Activated CD4-positive, alpha-beta T cell treated with anti-CD3 and anti-CD28 coated beads, Interleukin-2, amount 50 U/mL, for 16 hours (primary cell): ENCODE data around the gene CEACAM20.
"Not testable (repeated sequence)": the region's sequence is repeated elsewhere in the genome, so short reads cannot be mapped to it uniquely, and the experiment has no call there.

ENCODE experiments used
- DNase-seq: peaks from one replicate; pipeline ENCODE4 v3.0.0-alpha.2; 2020

CEACAM20 gene

DNA sequence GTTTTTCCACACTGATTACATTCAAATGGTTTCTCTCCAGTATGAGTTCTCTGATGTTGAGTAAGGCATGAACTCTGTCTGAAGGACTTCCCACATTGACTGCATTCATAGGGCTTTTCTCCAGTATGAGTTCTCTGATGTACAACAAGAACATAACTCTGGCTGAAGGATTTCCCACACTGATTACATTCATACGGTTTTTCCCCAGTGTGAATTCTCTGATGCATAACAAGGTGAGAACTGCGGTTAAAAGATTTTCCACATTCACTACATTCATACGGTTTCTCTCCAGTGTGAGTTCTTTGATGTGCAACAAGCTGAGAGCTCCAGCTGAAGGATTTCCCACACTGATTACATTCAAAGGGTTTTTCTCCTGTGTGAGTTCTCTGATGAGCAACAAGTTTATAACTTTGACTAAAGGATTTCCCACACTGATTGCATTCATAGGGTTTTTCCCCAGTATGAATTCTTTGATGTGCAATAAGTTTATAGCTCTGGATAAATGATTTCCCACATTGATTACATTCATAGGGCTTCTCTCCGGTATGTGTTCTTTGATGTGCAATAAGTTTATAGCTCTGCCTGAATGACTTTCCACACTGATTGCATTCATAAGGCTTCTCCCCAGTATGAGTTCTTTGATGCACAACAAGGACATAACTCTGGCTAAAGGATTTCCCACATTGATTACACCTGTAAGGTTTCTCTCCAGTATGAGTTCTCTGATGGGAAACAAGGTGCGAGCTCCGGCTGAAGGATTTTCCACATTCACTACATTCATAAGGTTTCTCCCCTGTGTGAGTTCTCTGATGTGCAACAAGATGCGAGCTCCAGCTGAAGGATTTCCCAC is 52.7 kb downstream of the CEACAM20 start:
- no peak for DNase-seq

DNA sequence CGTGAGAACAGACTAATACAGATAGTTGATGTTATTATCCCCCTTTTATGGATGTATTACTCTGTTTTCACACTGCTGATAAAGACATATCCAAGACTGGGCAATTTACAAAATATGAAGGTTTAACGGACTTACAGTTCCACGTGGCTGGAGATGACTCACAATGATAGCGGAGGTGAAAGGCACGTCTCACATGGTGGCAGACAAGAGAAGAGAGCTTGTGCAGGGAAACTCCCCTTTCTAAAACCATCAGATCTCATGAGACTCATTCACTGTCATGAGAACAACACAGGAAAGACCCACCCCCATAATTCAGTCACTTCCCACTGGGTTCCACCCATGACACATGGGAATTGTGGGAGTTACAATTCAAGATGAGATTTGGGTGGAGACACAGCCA is 60.7 kb downstream of the CEACAM20 start:
- not testable (repeated sequence) for DNase-seq

DNA sequence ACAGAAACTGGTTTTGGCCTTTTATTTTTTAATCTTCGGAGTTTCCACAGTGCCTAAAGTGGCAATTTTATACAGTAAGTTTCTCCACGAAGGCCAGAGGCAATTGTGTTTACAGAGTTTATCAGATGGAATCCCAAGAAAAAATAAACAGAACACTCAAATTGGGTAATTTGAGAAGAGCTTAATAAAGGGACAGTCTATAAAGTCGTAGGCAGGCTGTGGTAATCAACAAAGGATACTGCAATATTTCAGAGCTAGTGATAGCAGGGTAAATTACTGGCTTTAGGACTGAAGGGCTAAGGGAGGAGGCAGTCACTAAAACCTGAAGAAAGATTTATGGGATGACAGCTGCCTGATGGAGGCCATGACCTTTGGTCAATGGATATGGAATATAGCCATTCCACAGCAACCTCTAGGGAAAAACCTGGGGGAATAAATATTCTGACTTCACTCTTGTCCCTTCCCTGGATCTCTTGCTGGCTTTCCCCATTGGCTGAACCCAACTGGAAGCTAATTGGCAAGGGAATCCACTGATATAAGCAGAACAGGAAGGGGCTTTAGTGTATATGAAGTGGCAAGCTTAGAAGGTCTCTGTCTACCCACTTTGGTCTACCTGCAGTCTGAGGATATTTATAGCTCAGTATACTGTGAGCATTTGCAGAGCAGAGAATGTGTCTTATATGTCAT is 66.7 kb downstream of the CEACAM20 start:
- DNase-seq, result not testable (repeated sequence)
